Non-pigmented ciliary epithelial cell (primary cell): ENCODE data around the gene KLRC2.
A peak's percentile ranks its signal among the peaks of the same experiment; 100 is the strongest.
"Not testable (repeated sequence)": the region's sequence is repeated elsewhere in the genome, so short reads cannot be mapped to it uniquely, and the experiment has no call there.

Experiments
- DNase-seq: peaks from one replicate; pipeline ENCODE4 v3.0.0-alpha.2; 2010; ENCODE audit warnings: low read depth

The KLRC2 gene

GRCh38 chr12:10435816-10436215 is at the start of gene KLRC2:
Gene KLRC2 (minus strand): TSS chr12:10436010. CDS start chr12:10435986, 24 bp downstream.
- peak; percentile 42 for DNase-seq

GRCh38 chr12:10481901-10482300 is 46.1 kb upstream of the KLRC2 start:
- DNase-seq = not testable (repeated sequence)

- not testable (repeated sequence) for DNase-seq
These were observed 37.0 kb upstream of the KLRC2 start for GRCh38 chr12:10472808-10473207.

- DNase-seq = no peak
These were observed 33.9 kb upstream of the KLRC2 start for GRCh38 chr12:10469701-10470100.

GRCh38 chr12:10466311-10466710 is 30.5 kb upstream of the KLRC2 start:
- no peak for DNase-seq

GRCh38 chr12:10457760-10458159 is 21.9 kb upstream of the KLRC2 start:
- DNase-seq = no peak

GRCh38 chr12:10456856-10457255 is 21.0 kb upstream of the KLRC2 start:
- no peak for DNase-seq

- DNase-seq = no peak
These were observed 20.0 kb upstream of the KLRC2 start for GRCh38 chr12:10455766-10456165.

- no peak for DNase-seq
These were observed 18.7 kb upstream of the KLRC2 start for GRCh38 chr12:10454531-10454930.

GRCh38 chr12:10453156-10453555 is 17.3 kb upstream of the KLRC2 start, which contains the start of gene KLRC1:
Gene KLRC1 (minus strand): TSS chr12:10453377. CDS start chr12:10451156, 2,221 bp downstream.
- no peak for DNase-seq

GRCh38 chr12:10448236-10448635 is 12.4 kb upstream of the KLRC2 start:
- DNase-seq = no peak

GRCh38 chr12:10446052-10446451 is 10.2 kb upstream of the KLRC2 start:
- not testable (repeated sequence) for DNase-seq

- not testable (repeated sequence) for DNase-seq
These were observed 5.3 kb upstream of the KLRC2 start for GRCh38 chr12:10441144-10441543.

- not testable (repeated sequence) for DNase-seq
These were observed 3.9 kb upstream of the KLRC2 start for GRCh38 chr12:10439608-10440274.

- DNase-seq = not testable (repeated sequence)
These were observed 1.8 kb upstream of the KLRC2 start for GRCh38 chr12:10437601-10438000.

- DNase-seq = not testable (repeated sequence)
These were observed 5.2 kb downstream of the KLRC2 start for GRCh38 chr12:10430623-10431022.

GRCh38 chr12:10425938-10426337 is 9.9 kb downstream of the KLRC2 start:
- not testable (repeated sequence) for DNase-seq

GRCh38 chr12:10424260-10424899 is 11.4 kb downstream of the KLRC2 start:
- not testable (repeated sequence) for DNase-seq

GRCh38 chr12:10422159-10422558 is 13.7 kb downstream of the KLRC2 start:
- DNase-seq = not testable (repeated sequence)

- DNase-seq = not testable (repeated sequence)
These were observed 15.5 kb downstream of the KLRC2 start, which contains the start of gene KLRC3 for GRCh38 chr12:10420334-10420733. Gene KLRC3 (minus strand): TSS chr12:10420595. CDS start chr12:10420550, 45 bp downstream.

GRCh38 chr12:10409392-10409791 is 26.4 kb downstream of the KLRC2 start, which contains the start of gene KLRC4:
Gene KLRC4 (minus strand): TSS chr12:10409757. CDS start chr12:10409575, 182 bp downstream.
- DNase-seq = no peak

- DNase-seq = no peak
These were observed 27.0 kb downstream of the KLRC2 start for GRCh38 chr12:10408842-10409241.

- DNase-seq = no peak
These were observed 29.1 kb downstream of the KLRC2 start for GRCh38 chr12:10406725-10407124.
